ENCODE data around the gene BLOC1S5.
"Not testable (repeated sequence)": the region's sequence is repeated elsewhere in the genome, so short reads cannot be mapped to it uniquely, and the experiment has no call there.

BLOC1S5 gene

DNA sequence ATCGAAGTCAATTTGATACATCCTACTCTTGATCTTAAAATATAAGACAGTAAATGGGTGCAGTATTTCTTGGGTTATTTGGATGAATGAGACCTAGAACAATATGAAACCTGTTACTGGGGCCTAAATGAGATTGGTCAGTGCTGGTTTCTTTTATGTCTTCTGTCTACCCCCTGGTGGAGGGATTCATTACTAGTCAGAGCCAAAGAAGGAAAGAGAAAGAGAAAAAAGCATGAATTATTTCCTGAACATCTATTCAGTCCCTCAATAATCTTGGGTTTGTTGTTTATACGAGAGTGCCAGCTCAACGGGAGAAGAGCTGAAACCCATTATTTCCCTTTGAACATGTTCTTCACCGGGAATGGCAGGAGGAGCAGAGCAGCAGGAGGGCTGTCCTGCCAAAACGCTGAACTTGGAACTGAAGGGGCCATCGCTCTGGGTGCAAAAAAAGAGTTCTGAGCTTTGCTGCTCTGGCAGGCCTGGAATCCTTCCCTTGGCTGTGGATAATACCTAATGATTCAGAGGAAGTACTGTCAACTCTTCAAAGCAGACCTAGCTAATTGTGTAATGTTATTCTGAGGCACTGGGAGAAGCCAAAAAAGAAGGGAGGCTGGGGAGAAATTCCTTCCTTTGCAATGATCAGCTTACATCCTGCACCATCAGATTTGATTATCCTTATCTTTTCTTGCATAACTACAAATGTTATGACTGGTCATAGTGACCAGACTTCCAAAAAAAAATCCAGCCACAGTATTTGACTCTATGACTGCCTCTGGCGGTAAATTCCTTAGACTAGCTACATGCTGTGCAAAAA is 72.0 kb downstream of the BLOC1S5 start:
- FAIRE-seq: no peak

DNA sequence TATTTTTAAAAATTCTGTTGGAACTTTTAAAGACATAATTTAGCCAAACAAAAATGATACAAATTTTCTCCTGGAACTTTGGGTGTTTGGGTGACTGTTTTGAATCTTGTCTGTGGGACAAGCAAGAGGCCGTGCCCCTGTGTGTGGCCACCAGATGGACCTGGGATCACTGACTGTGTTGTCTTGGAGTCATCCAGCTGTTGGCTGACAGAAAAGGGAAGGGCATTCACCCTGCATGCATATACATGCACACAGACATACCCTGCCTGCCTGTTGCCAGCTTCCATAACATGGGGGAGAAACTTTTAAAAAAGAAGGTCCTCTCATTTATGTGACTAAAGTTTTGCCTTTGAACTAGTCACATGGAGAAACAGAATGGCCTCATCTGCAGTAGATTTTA is 72.7 kb downstream of the BLOC1S5 start:
- no peak for FAIRE-seq

DNA sequence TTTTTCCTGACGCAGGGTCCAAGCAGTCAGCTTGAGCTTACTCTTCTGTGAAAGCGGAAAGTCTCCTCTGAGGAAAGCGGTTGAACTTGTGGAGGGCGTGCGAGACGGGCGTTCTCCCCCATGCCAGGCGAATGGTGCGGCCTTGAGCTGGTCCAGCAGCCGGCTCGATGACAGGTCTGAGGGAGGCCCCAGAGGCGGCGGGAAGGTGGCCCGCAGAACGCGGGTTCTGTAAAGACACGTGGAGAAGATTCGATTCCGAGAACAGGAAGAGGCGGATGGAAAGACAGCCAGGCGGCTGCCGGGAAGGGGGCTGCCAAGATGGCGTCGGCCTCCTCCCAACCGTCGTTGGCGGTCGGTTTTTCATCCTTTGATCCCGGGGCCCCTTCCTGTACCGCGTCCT is 78.0 kb downstream of the BLOC1S5 start:
- FAIRE-seq: no peak

DNA sequence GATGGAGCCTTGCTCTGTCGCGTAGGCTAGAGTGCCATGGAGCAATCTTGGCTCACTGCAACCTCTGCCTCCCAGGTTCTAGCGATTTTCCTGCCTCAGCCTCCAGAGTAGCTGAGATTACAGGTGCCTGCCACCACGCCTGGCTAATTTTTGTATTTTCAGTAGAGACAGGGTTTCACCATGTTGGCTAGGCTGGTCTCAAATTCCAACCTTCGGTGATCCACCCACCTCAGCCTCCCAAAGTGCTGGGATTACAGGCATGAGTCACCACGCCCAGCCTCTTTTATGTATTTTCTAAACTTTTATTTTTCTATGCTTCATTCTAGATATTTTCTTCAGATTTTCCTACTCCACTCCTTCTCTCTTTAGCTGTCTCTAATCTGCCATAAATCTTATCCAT is 80.2 kb downstream of the BLOC1S5 start:
- not testable (repeated sequence) for FAIRE-seq

DNA sequence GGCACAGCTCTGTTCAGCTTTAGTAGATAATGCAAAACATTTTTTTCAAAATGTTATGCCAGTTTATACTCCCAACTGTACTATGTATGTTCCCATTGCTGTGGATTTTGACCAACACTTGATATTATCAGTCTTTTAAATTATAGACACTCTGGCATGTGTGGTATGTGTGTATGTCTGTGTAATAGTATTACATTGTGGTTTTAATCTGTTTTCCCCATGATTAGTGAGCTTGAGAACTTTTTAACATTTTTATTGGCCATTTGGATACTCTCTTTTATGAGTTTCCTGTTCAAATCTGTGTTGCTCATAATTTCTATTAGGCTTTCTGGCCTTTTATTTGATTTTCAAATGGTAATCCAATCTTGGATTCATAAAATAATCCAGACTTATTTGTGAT is 84.4 kb downstream of the BLOC1S5 start:
- no peak for FAIRE-seq

DNA sequence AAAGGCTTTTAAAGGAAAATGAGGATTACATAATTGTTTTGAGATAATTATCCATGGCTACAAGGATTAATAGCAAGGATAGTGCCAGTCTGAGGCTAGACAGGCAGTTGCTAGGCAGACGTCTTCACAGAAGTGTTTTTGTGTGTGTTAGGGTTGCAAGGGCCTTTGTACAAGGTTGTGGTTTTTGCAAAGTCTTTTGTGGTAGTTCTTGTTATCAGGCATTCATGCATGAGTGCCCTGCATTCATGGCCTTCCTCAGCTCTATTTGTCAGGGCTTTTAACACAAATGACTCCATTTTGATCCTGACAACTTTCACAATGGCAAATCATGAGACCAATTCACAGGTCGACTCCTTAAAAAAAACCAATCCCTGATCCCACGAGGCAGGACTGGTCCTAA is 85.5 kb downstream of the BLOC1S5 start:
- no peak for FAIRE-seq

DNA sequence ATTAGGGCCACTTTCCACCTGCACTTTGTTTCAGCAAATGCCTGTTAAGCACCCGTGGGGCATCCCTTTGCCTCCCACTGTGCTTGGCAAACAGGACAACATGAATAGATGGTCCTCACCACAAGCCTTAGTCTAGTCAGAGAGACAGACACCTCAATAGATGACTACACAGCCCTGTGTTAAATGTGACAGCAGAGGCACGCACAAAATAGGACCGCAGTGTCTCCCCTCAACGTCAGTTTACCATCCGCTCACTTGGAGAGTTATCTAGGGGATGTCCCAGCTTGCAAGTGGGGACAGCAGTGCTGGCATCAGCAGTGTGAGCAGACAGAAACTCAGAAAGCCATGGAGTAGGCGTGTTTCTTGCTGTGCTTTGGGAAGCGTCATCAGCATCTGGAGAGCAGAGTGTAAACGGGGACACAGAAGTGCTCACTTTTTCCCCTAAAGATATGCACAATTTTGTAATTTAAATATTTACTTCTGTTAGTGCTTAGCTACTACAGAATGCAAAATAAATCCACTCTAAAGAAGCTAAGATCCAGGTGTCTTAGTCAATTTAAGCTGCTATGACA is 87.6 kb downstream of the BLOC1S5 start:
- no peak for FAIRE-seq

DNA sequence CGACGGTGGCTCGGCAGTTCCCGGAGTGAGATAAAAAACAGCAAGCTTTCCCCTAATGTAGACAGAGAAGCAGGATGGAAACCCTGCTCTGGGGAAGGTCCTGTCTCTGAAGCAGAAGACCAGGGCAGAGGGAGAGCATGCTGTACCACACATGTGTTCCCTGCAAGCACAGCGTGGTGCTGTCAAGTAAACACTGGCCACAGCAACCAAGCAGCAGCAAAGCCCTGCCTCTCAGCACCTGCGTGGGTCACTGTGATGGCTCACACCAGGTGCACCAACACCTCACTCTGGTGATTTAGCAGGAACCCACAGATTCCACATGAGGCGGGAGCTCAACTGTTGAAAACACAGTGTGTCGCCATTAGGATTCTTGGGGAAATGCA is 88.4 kb downstream of the BLOC1S5 start:
- FAIRE-seq: no peak

DNA sequence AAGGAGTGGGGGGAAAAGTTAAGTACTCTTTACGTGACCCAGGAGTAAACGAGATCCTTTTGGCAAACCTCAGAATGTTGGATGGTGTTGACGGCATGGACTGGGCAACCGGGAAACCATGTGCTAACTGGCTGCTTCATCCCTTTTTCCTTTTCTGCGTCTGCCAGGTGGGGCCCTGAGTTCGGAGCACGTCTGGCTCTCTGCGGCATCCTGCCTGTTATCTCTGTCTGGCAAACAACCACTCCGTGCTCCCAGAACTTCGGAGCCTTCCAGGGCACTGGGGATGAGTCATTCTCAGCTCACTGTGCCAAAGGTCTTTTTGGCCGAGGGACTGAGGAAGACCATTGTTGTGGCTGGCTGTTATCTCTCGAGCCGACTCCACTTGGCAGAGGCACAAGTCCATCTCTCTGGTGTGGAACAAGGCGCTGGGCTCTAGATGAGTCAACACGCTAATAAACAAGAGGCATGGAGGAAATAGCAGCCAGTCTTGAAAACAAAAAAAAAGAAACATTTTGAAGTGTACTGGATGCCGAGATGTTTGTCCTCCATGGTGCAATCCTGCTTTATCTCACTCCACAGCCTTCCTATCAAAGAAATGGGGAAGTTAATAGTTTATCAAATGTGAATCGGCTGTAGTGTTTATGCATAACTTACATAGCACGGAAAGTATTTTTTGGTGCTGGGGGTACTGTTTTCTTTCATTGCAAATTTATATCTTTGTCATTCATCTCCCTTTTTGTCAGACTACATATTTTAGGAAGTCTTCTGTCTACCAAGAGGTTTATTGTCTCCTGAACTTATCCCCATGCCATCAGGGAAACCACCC is 89.0 kb downstream of the BLOC1S5 start:
- FAIRE-seq: no peak

DNA sequence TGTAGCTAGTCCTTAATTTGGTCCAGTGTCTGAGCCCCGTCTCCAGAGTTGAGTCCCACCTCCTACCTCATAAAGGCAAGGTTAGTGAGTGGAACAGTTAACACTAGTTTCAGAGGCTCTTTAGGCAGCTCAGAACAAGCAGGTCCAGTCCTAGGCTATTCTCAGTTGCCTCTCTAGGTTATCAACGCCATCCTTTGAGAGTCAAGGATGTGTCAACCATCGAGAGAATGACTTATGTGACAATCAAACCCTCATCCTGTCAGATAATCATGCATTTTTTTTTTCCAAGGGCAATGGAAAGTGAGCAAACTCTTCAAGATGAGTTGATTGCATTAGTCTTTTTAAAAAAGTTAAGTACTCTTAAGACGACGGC is 89.6 kb downstream of the BLOC1S5 start:
- FAIRE-seq: no peak

DNA sequence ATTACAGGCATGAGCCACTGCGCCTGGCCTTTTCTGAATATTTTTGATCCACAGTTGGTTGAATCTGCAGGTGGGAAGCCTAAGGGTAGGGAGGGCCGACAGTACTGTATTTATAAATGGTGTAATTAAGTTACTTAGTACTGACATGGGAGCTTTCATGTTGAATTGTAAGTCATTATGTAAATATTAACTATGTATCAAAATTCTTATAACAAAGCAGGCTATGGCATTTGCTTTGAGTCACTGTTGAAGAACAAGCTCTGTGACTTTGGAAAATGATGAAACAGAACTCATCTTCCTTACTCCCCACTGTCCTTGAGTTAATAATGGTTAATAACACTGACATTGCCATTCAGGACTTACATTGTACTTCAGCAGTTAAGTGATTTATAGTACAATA is 90.6 kb downstream of the BLOC1S5 start:
- FAIRE-seq: no peak

DNA sequence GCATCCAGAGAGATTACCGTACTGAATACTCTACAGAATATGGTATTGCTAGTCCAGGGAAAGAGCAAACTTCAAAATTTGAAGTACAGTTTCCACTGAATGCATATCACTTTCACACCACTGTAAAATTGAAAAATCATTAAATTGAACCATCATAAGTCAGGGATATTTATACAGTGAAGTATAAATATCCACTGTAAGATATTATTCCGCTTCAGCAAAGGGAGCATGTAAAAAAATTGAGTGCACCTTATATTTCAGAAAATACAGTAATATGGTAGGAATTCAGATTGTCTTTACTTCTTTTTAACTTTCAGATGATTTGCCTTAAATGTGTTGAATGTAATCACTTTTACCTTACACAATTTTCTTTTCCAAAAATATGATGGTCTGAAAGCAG is 92.7 kb downstream of the BLOC1S5 start:
- FAIRE-seq: no peak

DNA sequence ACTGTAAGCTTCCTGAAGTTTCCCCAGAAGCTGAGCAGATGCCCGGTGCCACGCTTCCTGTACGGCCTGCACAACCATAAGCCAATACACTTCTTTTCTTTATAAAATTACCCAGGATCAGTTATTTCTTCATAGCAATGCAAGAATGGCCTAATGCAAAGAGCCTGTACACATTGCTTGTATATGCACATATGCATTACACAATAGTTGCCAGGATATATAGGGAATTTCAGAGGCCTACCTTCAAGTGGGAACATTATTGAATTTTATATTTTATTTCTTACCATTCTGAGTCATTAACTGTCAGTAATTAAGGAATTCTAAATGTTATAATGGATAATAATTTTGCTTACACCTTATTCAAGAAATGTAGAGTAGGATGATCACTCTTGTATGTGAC is 93.6 kb downstream of the BLOC1S5 start:
- no peak for FAIRE-seq
